ENCODE results near the gene N4BP3. TPM values are rescaled to one million over a fixed set of nuclear protein-coding genes. Genes with fewer than 3 reads are reported as not detected.
"Not testable (repeated sequence)": the region's sequence is repeated elsewhere in the genome, so short reads cannot be mapped to it uniquely, and the experiment has no call there.

The N4BP3 gene
- total RNA-seq, 1 donor from 2014 or later, result 107 TPM

- Mint-ChIP-seq H3K27me3 (ENCODE audit: unreplicated experiment) (peaks cover 11% of the 10 kb centered on the region), H3K36me3 (ENCODE audit: low read depth, unreplicated experiment) (peaks cover 4% of the 10 kb centered on the region), H3K4me1 (ENCODE audit: unreplicated experiment) (peaks cover 26% of the 10 kb centered on the region), H3K27ac (ENCODE audit: unreplicated experiment) (no peak overlapping the region), H3K4me3 (ENCODE audit: unreplicated experiment) (no peak overlapping the region), H3K9me3 (ENCODE audit: unreplicated experiment) (no peaks in the 10 kb centered on the region)
- TF ChIP-seq, protein P1, sequence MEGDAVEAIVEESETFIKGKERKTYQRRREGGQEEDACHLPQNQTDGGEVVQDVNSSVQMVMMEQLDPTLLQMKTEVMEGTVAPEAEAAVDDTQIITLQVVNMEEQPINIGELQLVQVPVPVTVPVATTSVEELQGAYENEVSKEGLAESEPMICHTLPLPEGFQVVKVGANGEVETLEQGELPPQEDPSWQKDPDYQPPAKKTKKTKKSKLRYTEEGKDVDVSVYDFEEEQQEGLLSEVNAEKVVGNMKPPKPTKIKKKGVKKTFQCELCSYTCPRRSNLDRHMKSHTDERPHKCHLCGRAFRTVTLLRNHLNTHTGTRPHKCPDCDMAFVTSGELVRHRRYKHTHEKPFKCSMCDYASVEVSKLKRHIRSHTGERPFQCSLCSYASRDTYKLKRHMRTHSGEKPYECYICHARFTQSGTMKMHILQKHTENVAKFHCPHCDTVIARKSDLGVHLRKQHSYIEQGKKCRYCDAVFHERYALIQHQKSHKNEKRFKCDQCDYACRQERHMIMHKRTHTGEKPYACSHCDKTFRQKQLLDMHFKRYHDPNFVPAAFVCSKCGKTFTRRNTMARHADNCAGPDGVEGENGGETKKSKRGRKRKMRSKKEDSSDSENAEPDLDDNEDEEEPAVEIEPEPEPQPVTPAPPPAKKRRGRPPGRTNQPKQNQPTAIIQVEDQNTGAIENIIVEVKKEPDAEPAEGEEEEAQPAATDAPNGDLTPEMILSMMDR (IDR thresholded peaks at IDR 0.05; ENCODE audit: unreplicated experiment), result no peak
- no peak for DNase-seq (ENCODE audit: low spot score)
Measured at GRCh38 chr5:178085316-178085715, 28.0 kb upstream of the N4BP3 start.

GRCh38 chr5:178086266-178086665 lies 27.1 kb upstream of the N4BP3 start:
- DNase-seq (ENCODE audit: low spot score), result no peak
- H3K27ac Mint-ChIP-seq (ENCODE audit: unreplicated experiment), result no peak overlapping the region
- H3K9me3 Mint-ChIP-seq (ENCODE audit: unreplicated experiment), result no peaks in the 10 kb centered on the region
- TF ChIP-seq, protein P1 (IDR thresholded peaks at IDR 0.05; ENCODE audit: unreplicated experiment), result no peak
- peaks cover 11% of the 10 kb centered on the region for H3K27me3 Mint-ChIP-seq (ENCODE audit: unreplicated experiment)
- no peaks in the 10 kb centered on the region for H3K36me3 Mint-ChIP-seq (ENCODE audit: low read depth, unreplicated experiment)
- H3K4me3 Mint-ChIP-seq (ENCODE audit: unreplicated experiment), result no peak overlapping the region
- peaks cover 23% of the 10 kb centered on the region for H3K4me1 Mint-ChIP-seq (ENCODE audit: unreplicated experiment)

DNA sequence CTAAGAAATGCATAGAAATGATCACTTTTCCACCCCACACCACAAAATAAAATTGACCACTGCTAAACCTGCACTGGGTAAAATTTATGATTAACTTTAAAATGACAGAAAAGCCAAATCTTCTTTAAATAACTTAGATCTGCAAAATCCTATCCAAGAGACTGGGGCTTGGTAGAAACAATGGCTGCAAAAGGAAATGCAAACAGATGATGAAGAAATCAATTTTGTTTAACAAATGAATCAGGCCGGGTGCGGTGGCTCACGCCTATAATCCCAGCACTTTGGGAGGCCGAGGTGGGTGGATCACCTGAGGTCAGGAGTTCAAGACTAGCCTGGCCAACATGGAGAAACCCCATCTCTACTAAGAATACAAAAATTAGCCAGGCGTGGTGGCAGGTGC lies 26.1 kb upstream of the N4BP3 start:
- DNase-seq (ENCODE audit: low spot score), result not testable (repeated sequence)
- H3K4me1 Mint-ChIP-seq (ENCODE audit: unreplicated experiment), result peaks cover 20% of the 10 kb centered on the region

DNA sequence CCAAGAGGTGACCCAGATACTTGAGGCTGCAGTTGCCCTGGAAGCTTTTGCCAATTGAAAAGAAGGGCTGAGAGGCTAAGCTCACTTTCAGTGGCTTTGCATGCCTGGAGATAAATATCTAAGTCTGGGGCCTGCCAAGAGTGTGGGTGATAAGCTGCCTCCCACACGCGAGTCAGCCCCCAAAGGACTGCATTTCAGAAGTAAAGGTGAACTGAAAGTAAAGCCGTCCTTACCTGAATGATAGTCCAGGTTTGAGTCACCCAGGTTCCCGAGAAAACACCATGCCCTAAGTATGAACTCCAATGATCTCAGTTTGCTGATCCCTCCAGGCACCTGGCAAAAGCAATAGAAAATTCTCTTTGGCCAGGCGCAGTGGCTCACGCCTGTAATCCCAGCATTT lies 22.5 kb upstream of the N4BP3 start:
- no peak for DNase-seq (ENCODE audit: low spot score)
- Mint-ChIP-seq H3K27ac (ENCODE audit: unreplicated experiment) (no peak overlapping the region), H3K4me3 (ENCODE audit: unreplicated experiment) (no peak overlapping the region), H3K36me3 (ENCODE audit: low read depth, unreplicated experiment) (peaks cover 7% of the 10 kb centered on the region), H3K4me1 (ENCODE audit: unreplicated experiment) (peaks cover 10% of the 10 kb centered on the region), H3K27me3 (ENCODE audit: unreplicated experiment) (peaks cover 7% of the 10 kb centered on the region), H3K9me3 (ENCODE audit: unreplicated experiment) (no peaks in the 10 kb centered on the region)
- TF ChIP-seq, protein P1 (IDR thresholded peaks at IDR 0.05; ENCODE audit: unreplicated experiment), result no peak

More for the DNA sequence above, 26.1 kb upstream of the N4BP3 start:
- H3K27me3 Mint-ChIP-seq (ENCODE audit: unreplicated experiment); H3K36me3 Mint-ChIP-seq (ENCODE audit: low read depth, unreplicated experiment); H3K27ac Mint-ChIP-seq (ENCODE audit: unreplicated experiment); H3K9me3 Mint-ChIP-seq (ENCODE audit: unreplicated experiment); H3K4me3 Mint-ChIP-seq (ENCODE audit: unreplicated experiment): not testable (repeated sequence)

- TF ChIP-seq, protein P1 (IDR thresholded peaks at IDR 0.05; ENCODE audit: unreplicated experiment), result no peak
- H3K9me3 Mint-ChIP-seq (ENCODE audit: unreplicated experiment), result no peaks in the 10 kb centered on the region
- H3K27ac Mint-ChIP-seq (ENCODE audit: unreplicated experiment), result no peak overlapping the region
- H3K4me3 Mint-ChIP-seq (ENCODE audit: unreplicated experiment), result no peak overlapping the region
- H3K36me3 Mint-ChIP-seq (ENCODE audit: low read depth, unreplicated experiment), result peaks cover 13% of the 10 kb centered on the region
- peaks cover 5% of the 10 kb centered on the region for H3K27me3 Mint-ChIP-seq (ENCODE audit: unreplicated experiment)
- H3K4me1 Mint-ChIP-seq (ENCODE audit: unreplicated experiment), result peaks cover 15% of the 10 kb centered on the region
- no peak for DNase-seq (ENCODE audit: low spot score)
Measured at GRCh38 chr5:178093134-178093533, 20.2 kb upstream of the N4BP3 start.
